ENCODE results near the gene C1orf87.

C1orf87 gene

GRCh38 chr1:59948990-59949389 is 124.6 kb downstream of the C1orf87 start:
- DNase-seq (ENCODE audit: low spot score), result no peak

GRCh38 chr1:59947047-59947938 is 126.3 kb downstream of the C1orf87 start:
- DNase-seq (ENCODE audit: low spot score), result peak; percentile 60

- no peak for DNase-seq (ENCODE audit: low spot score)
Measured at GRCh38 chr1:59945790-59946189, 127.8 kb downstream of the C1orf87 start.

Data from ecto neural progenitor cell (in vitro differentiated cells).